Activated CD8-positive, alpha-beta memory T cell treated with anti-CD3 and anti-CD28 coated beads, Interleukin-2, amount 10 ng/mL, durations not matched to agents 7 days and 5 days (primary cell): ENCODE results near the gene TSPYL1. TPM values are rescaled to one million over a fixed set of nuclear protein-coding genes. Genes with fewer than 3 reads are reported as not detected.
"Not testable (repeated sequence)": the region's sequence is repeated elsewhere in the genome, so short reads cannot be mapped to it uniquely, and the experiment has no call there.

Source experiments
- ATAC-seq: fragments of 150-1000 bp; cut with Tn5 transposase; one replicate; pipeline ENCODE4 v1.10.0; 2021; ENCODE audit warnings: moderate library complexity
- CTCF ChIA-PET: fragments of 350-600 bp; sonication (Branson Sonifier 250); formaldehyde crosslinking; loops from one replicate; lab custom pipeline; 2021; ENCODE audit warnings: antibody characterized with exemption; lab: Charles Lee
- DNase-seq: peaks from one replicate; pipeline ENCODE4 v3.0.0-alpha.2; 2020
- H3K27ac Mint-ChIP-seq: one replicate; pipeline ENCODE4 v1.8.0; 2021; ENCODE audit warnings: mild to moderate bottlenecking, mixed read lengths
- H3K27me3 Mint-ChIP-seq: one replicate; pipeline ENCODE4 v1.8.0; 2021; ENCODE audit warnings: mixed read lengths
- H3K36me3 Mint-ChIP-seq: one replicate; pipeline ENCODE4 v1.8.0; 2021; ENCODE audit warnings: mild to moderate bottlenecking, mixed read lengths
- H3K4me1 Mint-ChIP-seq: one replicate; pipeline ENCODE4 v1.8.0; 2021; ENCODE audit warnings: mixed read lengths
- H3K4me3 Mint-ChIP-seq: one replicate; pipeline ENCODE4 v1.8.0; 2021; ENCODE audit warnings: mild to moderate bottlenecking, moderate library complexity, mixed read lengths
- H3K9me3 Mint-ChIP-seq: one replicate; pipeline ENCODE4 v1.8.0; 2022; ENCODE audit warnings: low read depth, mixed read lengths
- total RNA-seq, 2 experiments: library from RNA; stranded (reverse); gene quantifications; one replicate each; pipeline ENCODE4 v1.2.3, GENCODE V29; 2021

The TSPYL1 gene
- total RNA-seq, 2 experiments from 2014 or later: 39.5 to 41.3 TPM

- DNase-seq: no peak
These were observed 8.1 kb upstream of the TSPYL1 start for GRCh38 chr6:116287689-116288282.

GRCh38 chr6:116286773-116287358 is 7.1 kb upstream of the TSPYL1 start:
- Mint-ChIP-seq H3K27ac (no peak overlapping the region), H3K36me3 (no peaks in the 10 kb centered on the region), H3K27me3 (no peaks in the 10 kb centered on the region), H3K4me1 (no peaks in the 10 kb centered on the region), H3K9me3 (no peaks in the 10 kb centered on the region), H3K4me3 (no peak overlapping the region)
- no peak for DNase-seq
- no peak for ATAC-seq
- CTCF ChIA-PET: interaction anchor here (0.6 to 4.0 kb wide), 23 partner anchors 8 to 380 kb away, joined by 3 to 46 read pairs (median 3); partner anchors contain the start of genes TSPYL1 and TSPYL4

More at GRCh38 chr6:116287689-116288282, 8.1 kb upstream of the TSPYL1 start:
- peak; percentile 55 for ATAC-seq
- H3K27me3 Mint-ChIP-seq: no peaks in the 10 kb centered on the region
- no peaks in the 10 kb centered on the region for H3K4me1 Mint-ChIP-seq
- no peaks in the 10 kb centered on the region for H3K36me3 Mint-ChIP-seq
- H3K9me3 Mint-ChIP-seq: no peaks in the 10 kb centered on the region
- no peak overlapping the region for H3K4me3 Mint-ChIP-seq
- no peak overlapping the region for H3K27ac Mint-ChIP-seq
- CTCF ChIA-PET: interaction anchor here (0.6 to 4.0 kb wide), 37 partner anchors 8 to 379 kb away, joined by 3 to 46 read pairs (median 3); partner anchors contain the start of genes TSPYL1 and TSPYL4

DNA sequence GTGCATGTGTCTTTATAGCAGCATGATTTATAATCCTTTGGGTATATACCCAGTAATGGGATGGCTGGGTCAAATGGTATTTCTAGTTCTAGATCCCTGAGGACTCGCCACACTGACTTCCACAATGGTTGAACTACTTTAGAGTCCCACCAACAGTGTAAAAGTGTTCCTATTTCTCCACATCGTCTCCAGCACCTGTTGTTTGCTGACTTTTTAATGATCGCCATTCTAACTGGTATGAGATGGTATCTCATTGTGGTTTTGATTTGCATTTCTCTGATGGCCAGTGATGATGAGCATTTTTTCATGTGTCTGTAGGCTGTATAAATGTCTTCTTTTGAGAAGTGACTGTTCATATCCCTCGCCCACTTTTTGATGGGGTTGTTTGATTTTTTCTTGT is 5.3 kb upstream of the TSPYL1 start:
- ATAC-seq, H3K36me3 Mint-ChIP-seq, CTCF ChIA-PET, DNase-seq, H3K27ac Mint-ChIP-seq, H3K9me3 Mint-ChIP-seq, H3K4me3 Mint-ChIP-seq, H3K27me3 Mint-ChIP-seq: not testable (repeated sequence)
- H3K4me1 Mint-ChIP-seq: peaks cover 12% of the 10 kb centered on the region

GRCh38 chr6:116283191-116283590 is 3.5 kb upstream of the TSPYL1 start:
- peaks cover 11% of the 10 kb centered on the region for H3K36me3 Mint-ChIP-seq
- H3K4me1 Mint-ChIP-seq: peaks cover 22% of the 10 kb centered on the region
- DNase-seq: no peak
- H3K27me3 Mint-ChIP-seq: no peaks in the 10 kb centered on the region
- no peak overlapping the region for H3K27ac Mint-ChIP-seq
- no peaks in the 10 kb centered on the region for H3K9me3 Mint-ChIP-seq
- CTCF ChIA-PET: interaction anchor here (1.5 to 2.1 kb wide), 3 partner anchors 250 to 278 kb away, joined by 3 to 7 read pairs (median 5); no protein-coding TSS in a partner anchor
- no peak for ATAC-seq
- no peak overlapping the region for H3K4me3 Mint-ChIP-seq

DNA sequence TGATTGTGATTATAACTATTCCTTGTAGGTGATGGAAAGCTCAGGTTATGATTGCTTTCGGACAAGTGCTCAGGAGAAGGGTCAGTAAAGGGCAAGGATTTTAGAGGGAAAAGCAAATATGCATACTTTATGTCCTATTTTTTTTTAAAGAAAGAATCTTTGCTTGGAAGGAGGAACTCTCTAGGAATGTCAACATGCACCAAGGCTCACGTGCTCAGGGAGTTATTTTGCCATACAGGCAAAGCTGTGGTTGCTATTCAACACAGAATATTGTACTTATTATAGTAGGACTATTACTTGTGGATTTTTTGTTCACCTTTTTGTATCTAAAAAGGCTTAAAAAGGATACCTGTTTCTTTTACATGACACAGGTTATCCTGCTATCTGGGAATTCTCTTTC is 3.0 kb upstream of the TSPYL1 start:
- no peak for ATAC-seq
- DNase-seq: no peak
- H3K4me3 Mint-ChIP-seq: no peak overlapping the region
- peaks cover 15% of the 10 kb centered on the region for H3K36me3 Mint-ChIP-seq
- no peaks in the 10 kb centered on the region for H3K27me3 Mint-ChIP-seq
- no peak overlapping the region for H3K27ac Mint-ChIP-seq
- no peaks in the 10 kb centered on the region for H3K9me3 Mint-ChIP-seq
- CTCF ChIA-PET: interaction anchor here (1.5 to 2.1 kb wide), 3 partner anchors 250 to 278 kb away, joined by 3 to 7 read pairs (median 5); no protein-coding TSS in a partner anchor
- H3K4me1 Mint-ChIP-seq: peaks cover 26% of the 10 kb centered on the region

- DNase-seq (no peak), ATAC-seq (no peak)
- Mint-ChIP-seq H3K4me1 (peaks cover 41% of the 10 kb centered on the region), H3K9me3 (no peaks in the 10 kb centered on the region), H3K27me3 (no peaks in the 10 kb centered on the region), H3K4me3 (no peak overlapping the region), H3K36me3 (peaks cover 29% of the 10 kb centered on the region), H3K27ac (peak overlapping the region; percentile 99)
- CTCF ChIA-PET: interaction anchor here (0.9 to 2.8 kb wide), 4 partner anchors 16 to 280 kb away, joined by 3 to 8 read pairs (median 6); partner anchors contain the start of gene TSPYL4
These were observed 1.2 kb upstream of the TSPYL1 start for GRCh38 chr6:116280933-116281316.

GRCh38 chr6:116280161-116280932 is 617 bp upstream of the TSPYL1 start:
- ATAC-seq (no peak), DNase-seq (no peak)
- CTCF ChIA-PET: interaction anchor here (1.1 to 2.8 kb wide), 11 partner anchors 8 to 292 kb away, joined by 3 to 15 read pairs (median 6); partner anchors contain the start of gene TSPYL4
- Mint-ChIP-seq H3K36me3 (peaks cover 32% of the 10 kb centered on the region), H3K9me3 (no peaks in the 10 kb centered on the region), H3K27me3 (no peaks in the 10 kb centered on the region), H3K4me3 (peak overlapping the region; percentile 100), H3K27ac (peak overlapping the region; percentile 99), H3K4me1 (peaks cover 45% of the 10 kb centered on the region)

- Mint-ChIP-seq H3K36me3 (peaks cover 38% of the 10 kb centered on the region), H3K9me3 (no peaks in the 10 kb centered on the region), H3K4me1 (peaks cover 51% of the 10 kb centered on the region), H3K27me3 (no peaks in the 10 kb centered on the region), H3K27ac (peak overlapping the region; percentile 99), H3K4me3 (peak overlapping the region; percentile 100)
- no peak for DNase-seq
- CTCF ChIA-PET: interaction anchor here (1.0 to 2.8 kb wide), 9 partner anchors 8 to 293 kb away, joined by 3 to 15 read pairs (median 4); no protein-coding TSS in a partner anchor
- ATAC-seq: no peak
These were observed 887 bp downstream of the TSPYL1 start for GRCh38 chr6:116278854-116279231.

DNA sequence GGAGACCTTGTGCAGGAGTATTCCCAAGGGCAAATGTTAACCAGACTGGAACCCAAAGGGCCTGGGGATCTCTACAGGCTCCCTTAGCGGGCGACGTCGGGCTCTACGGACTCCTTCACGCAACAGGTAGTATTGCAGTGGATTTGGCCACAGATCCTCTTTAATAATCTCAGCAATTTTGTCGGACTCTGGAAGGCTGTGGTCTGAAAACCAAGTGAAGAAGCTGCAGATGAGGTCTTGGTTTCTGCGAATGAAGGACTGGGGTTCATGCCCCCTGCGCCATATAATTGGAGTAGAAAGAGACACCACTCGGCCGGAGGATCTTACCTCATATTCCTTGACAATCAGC is 1.3 kb downstream of the TSPYL1 start:
- H3K4me1 Mint-ChIP-seq: peaks cover 52% of the 10 kb centered on the region

GRCh38 chr6:116277124-116277523 is 2.6 kb downstream of the TSPYL1 start:
- peaks cover 40% of the 10 kb centered on the region for H3K36me3 Mint-ChIP-seq
- H3K27me3 Mint-ChIP-seq: no peaks in the 10 kb centered on the region
- H3K4me3 Mint-ChIP-seq: peak overlapping the region; percentile 100
- DNase-seq (no peak), ATAC-seq (no peak)
- H3K27ac Mint-ChIP-seq: peak overlapping the region; percentile 67
- H3K4me1 Mint-ChIP-seq: peaks cover 54% of the 10 kb centered on the region
- no peaks in the 10 kb centered on the region for H3K9me3 Mint-ChIP-seq
- CTCF ChIA-PET: interaction anchor here (0.8 to 1.1 kb wide), 6 partner anchors 9 to 294 kb away, joined by 3 to 7 read pairs (median 4); partner anchors contain the start of gene RWDD1

More for the DNA sequence above, 1.3 kb downstream of the TSPYL1 start:
- CTCF ChIA-PET: interaction anchor here (0.7 to 2.8 kb wide), 5 partner anchors 10 to 286 kb away, joined by 3 to 15 read pairs (median 4); no protein-coding TSS in a partner anchor
- Mint-ChIP-seq H3K27ac (peak overlapping the region; percentile 99), H3K36me3 (peaks cover 40% of the 10 kb centered on the region), H3K9me3 (no peaks in the 10 kb centered on the region), H3K4me3 (peak overlapping the region; percentile 100), H3K27me3 (no peaks in the 10 kb centered on the region)
- ATAC-seq (no peak), DNase-seq (no peak)

DNA sequence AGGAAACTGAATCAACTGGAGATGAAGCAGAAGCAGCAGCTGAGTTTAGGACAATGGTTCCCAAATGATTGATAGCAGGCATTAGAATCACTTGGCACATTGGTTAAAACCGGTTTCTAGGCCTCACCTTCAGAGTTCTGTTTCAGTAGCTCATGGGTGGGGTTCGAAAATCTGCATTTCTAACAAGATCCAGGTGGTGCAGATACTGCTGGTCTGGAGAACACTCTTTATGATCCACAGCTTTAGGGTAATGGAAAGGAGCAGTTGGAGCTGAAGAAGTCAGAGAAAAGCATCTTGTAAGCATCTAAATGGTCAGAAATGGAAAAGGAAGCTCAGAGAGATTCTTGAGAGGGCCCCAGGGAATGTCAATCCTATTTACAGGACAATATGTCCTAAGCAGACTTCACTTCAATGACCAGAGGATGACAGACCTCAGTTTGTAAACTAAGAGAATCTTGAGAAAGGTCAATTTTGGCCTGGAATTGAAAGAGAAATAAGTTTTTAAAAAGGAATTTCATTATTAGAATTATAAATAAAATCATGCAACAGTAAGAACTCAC is 8.5 kb downstream of the TSPYL1 start:
- no peak for ATAC-seq

DNA sequence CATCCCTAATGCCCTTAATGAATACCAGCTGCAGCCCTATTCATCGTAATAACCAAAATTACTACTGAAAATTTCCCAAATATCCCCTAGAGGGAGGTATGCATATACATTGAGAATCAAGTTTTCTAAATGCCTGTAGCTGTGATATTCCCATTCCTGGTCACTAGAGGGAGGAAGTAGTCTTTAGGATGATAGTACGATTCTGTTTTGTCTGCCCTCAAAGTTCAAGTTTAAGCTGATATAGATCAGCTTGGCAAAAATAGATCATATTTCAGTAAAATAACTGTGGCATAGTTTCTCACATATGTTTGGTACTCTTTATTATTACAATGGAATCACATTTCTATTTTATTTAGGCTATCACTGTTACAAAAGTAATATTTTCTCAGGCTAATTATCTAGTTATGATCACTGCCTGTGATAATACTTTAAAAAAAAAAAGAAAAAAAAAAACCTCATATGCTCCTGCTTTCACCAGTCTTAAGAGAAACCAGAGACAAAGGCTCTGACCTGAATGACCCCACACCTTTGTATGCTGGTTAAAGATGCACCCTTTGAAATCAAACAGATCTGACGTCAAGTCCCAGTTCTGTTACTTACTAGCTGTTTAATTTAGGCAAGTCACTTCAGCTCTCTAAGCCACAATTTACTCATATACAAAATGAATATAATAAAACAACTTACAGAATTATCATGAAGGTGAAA is 11.0 kb downstream of the TSPYL1 start:
- CTCF ChIA-PET: interaction anchor here (0.7 to 3.3 kb wide), 14 partner anchors 8 to 303 kb away, joined by 3 to 14 read pairs (median 5); partner anchors contain the start of genes CALHM4, RWDD1, TSPYL1 and TSPYL4
- Mint-ChIP-seq H3K27ac (no peak overlapping the region), H3K9me3 (peaks cover 6% of the 10 kb centered on the region), H3K4me3 (no peak overlapping the region), H3K27me3 (no peaks in the 10 kb centered on the region), H3K36me3 (peaks cover 20% of the 10 kb centered on the region), H3K4me1 (peaks cover 8% of the 10 kb centered on the region)
- no peak for DNase-seq
- peak; percentile 70 for ATAC-seq

More for the DNA sequence above, 8.5 kb downstream of the TSPYL1 start:
- Mint-ChIP-seq H3K36me3 (peaks cover 15% of the 10 kb centered on the region), H3K4me3 (no peak overlapping the region), H3K9me3 (no peaks in the 10 kb centered on the region), H3K4me1 (peaks cover 22% of the 10 kb centered on the region), H3K27me3 (no peaks in the 10 kb centered on the region), H3K27ac (no peak overlapping the region)
- CTCF ChIA-PET: interaction anchor here (1.0 to 1.3 kb wide), 2 partner anchors 8 to 9 kb away, joined by 3 read pairs; no protein-coding TSS in a partner anchor
- no peak for DNase-seq
